ENCODE measurements around the gene LRPAP1.
"Not testable (repeated sequence)": the region's sequence is repeated elsewhere in the genome, so short reads cannot be mapped to it uniquely, and the experiment has no call there.

LRPAP1 gene

GRCh38 chr4:3518941-3519340 lies 13.3 kb downstream of the LRPAP1 start:
- no peak for DNase-seq (ENCODE audit: low read depth)

- no peak for DNase-seq (ENCODE audit: low read depth)
Measured at GRCh38 chr4:3518511-3518880, 13.7 kb downstream of the LRPAP1 start.

GRCh38 chr4:3517731-3518510 lies 14.3 kb downstream of the LRPAP1 start:
- no peak for DNase-seq (ENCODE audit: low read depth)

GRCh38 chr4:3516836-3517730 lies 15.1 kb downstream of the LRPAP1 start:
- DNase-seq (ENCODE audit: low read depth): no peak

GRCh38 chr4:3516061-3516835 lies 16.0 kb downstream of the LRPAP1 start:
- no peak for DNase-seq (ENCODE audit: low read depth)

- DNase-seq (ENCODE audit: low read depth): no peak
Measured at GRCh38 chr4:3515646-3516045, 16.6 kb downstream of the LRPAP1 start.

GRCh38 chr4:3514806-3515501 lies 17.3 kb downstream of the LRPAP1 start:
- DNase-seq (ENCODE audit: low read depth): no peak

- DNase-seq (ENCODE audit: low read depth): no peak
Measured at GRCh38 chr4:3514221-3514780, 17.9 kb downstream of the LRPAP1 start.

- DNase-seq (ENCODE audit: low read depth): no peak
Measured at GRCh38 chr4:3513807-3514206, 18.4 kb downstream of the LRPAP1 start.

GRCh38 chr4:3512719-3513118 lies 19.5 kb downstream of the LRPAP1 start:
- DNase-seq (ENCODE audit: low read depth): no peak

GRCh38 chr4:3512279-3512678 lies 19.9 kb downstream of the LRPAP1 start:
- no peak for DNase-seq (ENCODE audit: low read depth)

GRCh38 chr4:3511601-3512000 lies 20.6 kb downstream of the LRPAP1 start:
- not testable (repeated sequence) for DNase-seq (ENCODE audit: low read depth)

- no peak for DNase-seq (ENCODE audit: low read depth)
Measured at GRCh38 chr4:3511187-3511586, 21.0 kb downstream of the LRPAP1 start.

GRCh38 chr4:3510481-3510880 lies 21.7 kb downstream of the LRPAP1 start:
- DNase-seq (ENCODE audit: low read depth): no peak

GRCh38 chr4:3508542-3508941 lies 23.7 kb downstream of the LRPAP1 start:
- DNase-seq (ENCODE audit: low read depth): no peak

- no peak for DNase-seq (ENCODE audit: low read depth)
Measured at GRCh38 chr4:3505231-3505630, 27.0 kb downstream of the LRPAP1 start.

- DNase-seq (ENCODE audit: low read depth): no peak
Measured at GRCh38 chr4:3502941-3503936, 29.0 kb downstream of the LRPAP1 start.

GRCh38 chr4:3501825-3502425 lies 30.3 kb downstream of the LRPAP1 start:
- DNase-seq (ENCODE audit: low read depth): no peak

GRCh38 chr4:3501126-3501824 lies 30.9 kb downstream of the LRPAP1 start:
- no peak for DNase-seq (ENCODE audit: low read depth)

All from stimulated activated CD8-positive, alpha-beta memory T cell treated with anti-CD3 and anti-CD28 coated beads, Interleukin-12 subunit alpha, Interleukin-12 subunit beta, amount 100 ng/mL, for 4 hours (primary cell).